DMS53 (cell line): Measurements from ENCODE around the gene SERF1A.
"Not testable (repeated sequence)": the region's sequence is repeated elsewhere in the genome, so short reads cannot be mapped to it uniquely, and the experiment has no call there.

Experiments
- DNase-seq: peaks from one replicate; lab custom pipeline; 2025; lab: John Stamatoyannopoulos, UW

Gene SERF1A

GRCh38 chr5:70900533-70901271 lies at the start of gene SERF1A:
TSS of gene SERF1A (plus strand) at chr5:70900669. CDS start at chr5:70900870, 201 bp downstream.
- DNase-seq = not testable (repeated sequence)

GRCh38 chr5:70866778-70867177 lies 33.7 kb upstream of the SERF1A start:
- not testable (repeated sequence) for DNase-seq

- DNase-seq = not testable (repeated sequence)
Measured at GRCh38 chr5:70870626-70871025, 29.8 kb upstream of the SERF1A start.

- not testable (repeated sequence) for DNase-seq
Measured at GRCh38 chr5:70896076-70896475, 4.4 kb upstream of the SERF1A start.

DNA sequence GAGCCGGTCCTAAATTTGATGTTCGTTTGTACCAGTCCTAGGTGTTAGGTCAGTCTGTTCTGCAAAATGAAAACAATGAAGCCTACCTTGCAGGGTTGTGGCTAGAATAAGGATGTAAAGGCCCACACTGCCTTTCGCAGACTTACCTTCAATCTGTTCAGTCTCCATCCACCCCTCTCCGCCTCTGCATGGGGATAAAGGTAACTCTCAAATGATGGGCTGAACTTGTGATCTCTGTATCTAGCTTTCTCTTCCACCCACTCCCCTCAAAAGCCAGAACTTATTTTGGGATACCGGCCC lies 753 bp downstream of the SERF1A start:
- not testable (repeated sequence) for DNase-seq

DNA sequence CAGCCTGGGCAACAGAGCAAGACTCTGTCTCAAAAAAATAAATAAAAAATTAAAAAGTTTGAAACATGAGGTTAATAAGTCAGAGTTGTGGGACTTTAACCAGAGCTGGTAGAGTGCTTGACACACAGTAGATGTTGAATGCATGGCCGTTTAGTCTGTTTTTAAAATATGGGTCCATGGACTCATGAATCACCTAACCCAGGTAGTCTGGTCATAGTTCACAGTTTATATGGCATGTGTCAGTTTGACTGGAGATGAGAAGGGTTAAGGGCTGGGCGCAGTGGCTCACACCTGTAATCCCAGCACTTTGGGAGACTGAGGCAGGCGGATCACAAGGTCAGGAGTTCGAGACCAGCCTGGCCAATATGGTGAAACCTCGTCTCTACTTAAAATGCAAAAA lies 6.2 kb downstream of the SERF1A start:
- DNase-seq = not testable (repeated sequence)

DNA sequence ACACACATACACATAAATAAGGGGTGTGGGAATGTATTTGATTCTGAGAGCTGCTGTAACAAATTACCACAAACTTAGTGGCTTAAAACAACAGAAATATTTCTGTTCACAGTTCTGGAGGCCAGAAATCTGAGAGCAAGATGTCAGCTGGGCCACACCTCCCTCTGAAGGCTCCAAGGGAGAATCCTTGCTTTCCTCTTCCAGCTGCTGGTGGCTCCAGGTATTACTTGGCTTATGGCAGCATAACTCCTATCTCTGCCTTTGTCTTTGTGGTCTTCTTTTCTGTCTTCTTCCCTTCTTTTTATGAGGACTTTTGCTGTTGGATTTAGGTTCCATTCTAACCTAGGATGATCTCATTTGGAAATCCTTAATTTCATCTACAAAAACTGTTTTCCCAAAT lies 16.4 kb downstream of the SERF1A start:
- not testable (repeated sequence) for DNase-seq

DNA sequence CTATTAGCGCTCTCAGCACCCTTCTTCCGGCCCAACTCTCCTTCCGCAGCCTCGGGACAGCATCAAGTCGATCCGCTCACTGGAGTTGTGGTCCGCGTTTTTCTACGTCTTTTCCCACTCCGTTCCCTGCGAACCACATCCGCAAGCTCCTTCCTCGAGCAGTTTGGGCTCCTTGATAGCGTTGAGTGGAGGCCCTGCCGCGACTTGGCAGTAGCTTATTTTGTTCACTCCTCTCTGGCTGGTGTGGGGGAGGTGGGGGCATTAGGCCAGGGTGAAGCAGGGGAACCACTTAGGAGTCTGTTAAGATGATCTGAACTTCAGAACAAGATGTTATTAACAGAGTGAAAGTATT lies 24.7 kb downstream of the SERF1A start:
- DNase-seq = not testable (repeated sequence)

DNA sequence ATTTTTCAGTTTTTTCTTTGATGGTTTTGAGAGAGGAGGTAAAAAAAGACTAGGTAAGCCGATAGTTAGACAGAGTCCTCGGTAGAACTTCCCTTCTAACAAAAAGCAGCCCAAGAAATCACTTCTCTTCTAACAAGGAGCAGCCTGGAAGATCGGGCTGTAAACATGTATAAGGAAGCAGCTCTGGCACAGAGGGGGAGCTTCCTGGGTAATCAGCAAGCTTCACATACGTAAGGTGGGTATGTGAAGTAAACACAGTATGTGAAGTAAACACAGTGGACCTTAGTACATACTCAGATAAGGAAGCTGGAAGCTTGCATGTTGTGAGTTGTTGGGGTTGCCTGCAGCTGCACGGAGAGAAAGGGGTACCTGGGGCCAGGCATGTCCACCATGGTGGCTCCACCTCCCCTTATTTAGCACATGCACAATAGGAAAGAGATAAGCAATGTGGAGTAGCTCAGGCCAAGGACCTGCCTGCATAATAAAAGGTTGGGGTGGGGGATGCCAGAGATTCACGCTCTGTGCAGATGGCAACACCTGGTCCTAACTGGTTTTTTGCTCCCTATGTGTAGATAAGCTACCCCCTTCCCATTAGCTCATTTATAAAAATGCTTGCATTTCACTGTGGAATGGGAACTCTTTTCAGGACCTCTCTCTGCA lies 31.4 kb downstream of the SERF1A start:
- DNase-seq = not testable (repeated sequence)

- not testable (repeated sequence) for DNase-seq
Measured at GRCh38 chr5:70932560-70932959, 32.1 kb downstream of the SERF1A start.

DNA sequence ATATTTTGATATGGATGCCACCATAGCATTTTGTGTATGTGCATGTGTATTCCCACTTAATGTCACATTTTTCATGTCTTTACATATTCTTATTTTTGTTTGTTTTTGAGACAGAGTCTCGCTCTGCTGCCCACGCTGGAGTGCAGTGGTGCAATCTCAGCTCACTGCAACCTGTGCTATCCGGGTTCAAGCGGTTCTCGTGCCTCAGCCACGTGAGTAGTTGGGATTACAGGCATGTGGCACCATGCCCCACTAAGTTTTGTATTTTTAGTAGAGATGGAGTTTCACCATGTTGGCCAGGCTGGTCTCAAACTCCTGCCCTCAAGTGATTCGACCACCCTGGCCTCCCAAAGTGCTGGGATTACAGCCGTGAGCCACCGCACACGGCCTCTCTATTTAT lies 52.6 kb downstream of the SERF1A start:
- not testable (repeated sequence) for DNase-seq
